SU-DHL-6 (cell line): ENCODE results near the gene NR2F2.

Experiments
- EZH2phosphoT487 ChIP-seq: fragments of 200-600 bp; sonication (generic), shearing (Covaris generic); conservative IDR thresholded peaks from 2 replicates; pipeline ENCODE4 v1.6.1; 2018; ENCODE audit warnings: mild to moderate bottlenecking, antibody characterized with exemption, low read length, moderate library complexity, mixed read lengths
- TF ChIP-seq, protein P1 (sequence below): fragments of 200-600 bp; sonication (generic); IDR thresholded peaks from one replicate; pipeline ENCODE4 v1.5.1; 2017; ENCODE audit warnings: antibody characterized with exemption, mild to moderate bottlenecking, low read length, moderate library complexity; ENCODE audit not compliant: insufficient read depth, poor library complexity, severe bottlenecking

DNA sequence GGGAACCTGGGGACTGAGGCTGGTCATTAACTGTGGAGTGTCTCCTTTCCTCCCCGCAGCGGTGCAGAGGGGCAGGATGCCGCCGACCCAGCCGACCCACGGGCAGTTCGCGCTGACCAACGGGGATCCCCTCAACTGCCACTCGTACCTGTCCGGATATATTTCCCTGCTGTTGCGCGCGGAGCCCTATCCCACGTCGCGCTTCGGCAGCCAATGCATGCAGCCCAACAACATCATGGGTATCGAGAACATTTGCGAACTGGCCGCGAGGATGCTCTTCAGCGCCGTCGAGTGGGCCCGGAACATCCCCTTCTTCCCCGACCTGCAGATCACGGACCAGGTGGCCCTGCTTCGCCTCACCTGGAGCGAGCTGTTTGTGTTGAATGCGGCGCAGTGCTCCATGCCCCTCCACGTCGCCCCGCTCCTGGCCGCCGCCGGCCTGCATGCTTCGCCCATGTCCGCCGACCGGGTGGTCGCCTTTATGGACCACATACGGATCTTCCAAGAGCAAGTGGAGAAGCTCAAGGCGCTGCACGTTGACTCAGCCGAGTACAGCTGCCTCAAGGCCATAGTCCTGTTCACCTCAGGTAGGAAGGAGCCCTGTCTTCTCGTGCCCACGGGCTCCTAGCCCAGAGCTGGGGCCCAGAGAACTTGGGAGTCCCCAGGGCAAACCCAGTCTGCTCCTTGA lies 3.7 kb downstream of the NR2F2 start:
- TF ChIP-seq, protein P1, sequence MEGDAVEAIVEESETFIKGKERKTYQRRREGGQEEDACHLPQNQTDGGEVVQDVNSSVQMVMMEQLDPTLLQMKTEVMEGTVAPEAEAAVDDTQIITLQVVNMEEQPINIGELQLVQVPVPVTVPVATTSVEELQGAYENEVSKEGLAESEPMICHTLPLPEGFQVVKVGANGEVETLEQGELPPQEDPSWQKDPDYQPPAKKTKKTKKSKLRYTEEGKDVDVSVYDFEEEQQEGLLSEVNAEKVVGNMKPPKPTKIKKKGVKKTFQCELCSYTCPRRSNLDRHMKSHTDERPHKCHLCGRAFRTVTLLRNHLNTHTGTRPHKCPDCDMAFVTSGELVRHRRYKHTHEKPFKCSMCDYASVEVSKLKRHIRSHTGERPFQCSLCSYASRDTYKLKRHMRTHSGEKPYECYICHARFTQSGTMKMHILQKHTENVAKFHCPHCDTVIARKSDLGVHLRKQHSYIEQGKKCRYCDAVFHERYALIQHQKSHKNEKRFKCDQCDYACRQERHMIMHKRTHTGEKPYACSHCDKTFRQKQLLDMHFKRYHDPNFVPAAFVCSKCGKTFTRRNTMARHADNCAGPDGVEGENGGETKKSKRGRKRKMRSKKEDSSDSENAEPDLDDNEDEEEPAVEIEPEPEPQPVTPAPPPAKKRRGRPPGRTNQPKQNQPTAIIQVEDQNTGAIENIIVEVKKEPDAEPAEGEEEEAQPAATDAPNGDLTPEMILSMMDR, result no peak
- TF ChIP-seq EZH2phosphoT487, result no peak
